ENCODE measurements around the gene LHX8. TPM values are rescaled to one million over a fixed set of nuclear protein-coding genes. Genes with fewer than 3 reads are reported as not detected.

The LHX8 gene
- total RNA-seq, 1 donor from 2014 or later, result not detected

DNA sequence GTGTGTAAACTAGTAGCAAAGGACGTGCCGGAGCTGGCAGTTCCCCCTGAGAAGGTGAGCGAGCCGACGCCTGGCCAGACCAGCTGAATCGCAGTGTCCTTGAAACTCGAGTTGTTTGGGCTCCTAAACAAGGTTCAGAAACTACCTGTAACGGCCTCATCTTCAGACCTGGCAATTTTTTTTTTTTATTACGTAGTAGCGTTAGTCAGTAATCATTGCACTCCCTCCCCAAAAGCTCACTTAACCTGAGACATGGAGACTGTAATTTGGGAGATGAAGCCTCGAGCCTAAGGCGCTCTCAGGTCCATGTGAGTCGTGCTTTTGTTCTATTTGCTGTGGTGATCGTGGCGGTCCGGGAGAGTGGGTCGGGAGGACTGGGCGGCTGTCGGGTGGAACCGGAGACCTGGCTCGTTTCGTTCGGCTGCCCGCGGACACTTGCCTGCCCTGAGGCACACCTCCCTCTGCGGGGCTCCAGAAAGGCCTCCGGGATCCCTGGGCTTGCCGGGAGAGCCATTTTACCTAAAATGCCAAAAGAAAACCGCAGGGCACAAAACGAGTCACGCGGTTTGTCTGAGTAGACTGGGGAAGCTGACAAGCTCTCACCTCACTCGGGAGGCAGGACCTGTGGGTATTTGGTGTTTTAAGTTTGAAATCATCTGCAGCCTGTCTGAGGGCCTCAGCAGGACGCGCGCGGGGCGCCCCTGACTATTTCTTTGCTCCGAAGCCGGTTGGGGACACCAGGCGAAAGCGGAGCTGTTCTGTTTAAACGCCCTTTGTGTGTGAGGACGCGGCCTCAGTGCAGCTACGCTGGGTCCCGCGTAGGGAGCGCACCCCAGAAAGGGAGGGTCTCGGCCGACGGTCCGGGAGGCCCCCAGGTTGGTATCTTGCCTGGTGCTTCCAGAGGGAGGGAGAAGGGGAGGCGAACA lies 722 bp downstream of the LHX8 start:
- FAIRE-seq (no peak), DNase-seq (ENCODE audit: low read depth) (no peak)
- TF ChIP-seq, protein P1, sequence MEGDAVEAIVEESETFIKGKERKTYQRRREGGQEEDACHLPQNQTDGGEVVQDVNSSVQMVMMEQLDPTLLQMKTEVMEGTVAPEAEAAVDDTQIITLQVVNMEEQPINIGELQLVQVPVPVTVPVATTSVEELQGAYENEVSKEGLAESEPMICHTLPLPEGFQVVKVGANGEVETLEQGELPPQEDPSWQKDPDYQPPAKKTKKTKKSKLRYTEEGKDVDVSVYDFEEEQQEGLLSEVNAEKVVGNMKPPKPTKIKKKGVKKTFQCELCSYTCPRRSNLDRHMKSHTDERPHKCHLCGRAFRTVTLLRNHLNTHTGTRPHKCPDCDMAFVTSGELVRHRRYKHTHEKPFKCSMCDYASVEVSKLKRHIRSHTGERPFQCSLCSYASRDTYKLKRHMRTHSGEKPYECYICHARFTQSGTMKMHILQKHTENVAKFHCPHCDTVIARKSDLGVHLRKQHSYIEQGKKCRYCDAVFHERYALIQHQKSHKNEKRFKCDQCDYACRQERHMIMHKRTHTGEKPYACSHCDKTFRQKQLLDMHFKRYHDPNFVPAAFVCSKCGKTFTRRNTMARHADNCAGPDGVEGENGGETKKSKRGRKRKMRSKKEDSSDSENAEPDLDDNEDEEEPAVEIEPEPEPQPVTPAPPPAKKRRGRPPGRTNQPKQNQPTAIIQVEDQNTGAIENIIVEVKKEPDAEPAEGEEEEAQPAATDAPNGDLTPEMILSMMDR (IDR thresholded peaks at IDR 0.05; ENCODE audit: insufficient read depth, low read length, severe bottlenecking), result no peak
- Histone ChIP-seq H3K36me3 (ENCODE audit: control insufficient read depth, insufficient read depth, low read length) (no peaks in the 10 kb centered on the region), H3K27me3 (ENCODE audit: control insufficient read depth, insufficient read depth, low read length) (peaks cover 59% of the 10 kb centered on the region), H3K4me3 (ENCODE audit: low read depth, low read length) (no peak overlapping the region)

DNA sequence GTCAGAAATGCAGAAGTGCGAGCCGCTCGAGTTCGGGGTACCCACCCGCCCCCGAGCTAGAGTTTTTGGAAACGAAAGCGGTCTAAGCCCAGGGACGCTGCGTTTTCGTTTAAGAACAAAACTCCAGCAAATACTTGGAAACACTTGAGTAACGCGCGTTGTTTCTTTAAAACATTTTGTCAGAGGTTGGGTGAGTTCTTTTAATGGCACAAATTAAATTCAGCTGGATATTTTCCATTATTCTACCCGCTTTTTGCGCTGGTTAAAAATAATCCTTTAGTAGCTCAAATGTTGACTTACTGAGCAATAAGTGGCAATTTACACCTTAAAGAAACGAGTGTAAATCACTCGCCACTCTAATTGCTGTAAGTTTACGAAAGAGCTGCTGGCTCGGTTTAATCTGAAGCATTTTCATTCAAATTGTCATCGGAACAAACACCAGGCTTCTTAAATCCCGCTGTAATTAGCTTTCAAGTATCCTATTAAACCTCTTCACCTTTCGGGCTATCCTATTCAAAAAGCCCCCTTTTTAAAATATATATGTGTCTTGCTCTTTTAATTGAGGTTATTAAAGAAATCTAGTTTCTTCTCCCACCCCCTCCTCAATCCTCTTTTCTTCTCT lies 1.5 kb downstream of the LHX8 start:
- Histone ChIP-seq H3K4me3 (ENCODE audit: low read depth, low read length) (no peak overlapping the region), H3K36me3 (ENCODE audit: control insufficient read depth, insufficient read depth, low read length) (no peaks in the 10 kb centered on the region), H3K27me3 (ENCODE audit: control insufficient read depth, insufficient read depth, low read length) (peaks cover 51% of the 10 kb centered on the region)
- DNase-seq (ENCODE audit: low read depth), result no peak
- FAIRE-seq, result no peak
- TF ChIP-seq, protein P1 (IDR thresholded peaks at IDR 0.05; ENCODE audit: insufficient read depth, low read length, severe bottlenecking), result no peak

DNA sequence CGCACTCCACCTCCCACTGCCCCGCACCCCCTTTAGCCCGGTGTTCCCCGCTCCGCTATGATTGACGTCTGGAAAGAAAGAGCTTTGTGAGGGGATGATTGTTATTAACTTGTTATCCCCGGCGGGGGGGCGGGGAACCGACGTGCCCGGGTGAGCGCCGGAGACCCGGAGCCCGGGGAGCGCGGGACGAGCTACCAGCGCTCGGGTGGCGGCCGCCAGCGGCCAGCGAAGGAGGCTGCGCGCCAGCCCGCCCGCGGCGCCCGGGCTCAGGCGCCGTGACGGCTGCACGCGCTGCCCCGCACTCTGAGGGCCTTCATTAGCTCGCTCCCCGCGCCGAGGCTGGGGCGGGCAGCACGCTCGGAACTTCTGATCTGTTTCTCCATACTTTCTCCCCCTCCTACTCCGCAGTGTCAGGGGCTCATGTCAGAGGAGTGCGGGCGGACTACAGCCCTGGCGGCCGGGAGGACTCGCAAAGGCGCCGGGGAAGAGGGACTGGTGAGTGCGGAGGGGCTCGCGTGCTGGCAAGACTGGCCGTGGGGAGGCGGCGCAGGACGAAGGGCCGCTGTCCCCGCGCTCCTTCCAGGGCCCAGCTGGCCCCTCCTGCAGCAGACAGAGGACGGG lies 2.1 kb downstream of the LHX8 start:
- H3K4me3 ChIP-seq (ENCODE audit: low read depth, low read length), result no peak overlapping the region
- no peaks in the 10 kb centered on the region for H3K36me3 ChIP-seq (ENCODE audit: control insufficient read depth, insufficient read depth, low read length)
- no peak for DNase-seq (ENCODE audit: low read depth)
- no peak for FAIRE-seq
- TF ChIP-seq, protein P1 (IDR thresholded peaks at IDR 0.05; ENCODE audit: insufficient read depth, low read length, severe bottlenecking), result no peak
- peaks cover 46% of the 10 kb centered on the region for H3K27me3 ChIP-seq (ENCODE audit: control insufficient read depth, insufficient read depth, low read length)

DNA sequence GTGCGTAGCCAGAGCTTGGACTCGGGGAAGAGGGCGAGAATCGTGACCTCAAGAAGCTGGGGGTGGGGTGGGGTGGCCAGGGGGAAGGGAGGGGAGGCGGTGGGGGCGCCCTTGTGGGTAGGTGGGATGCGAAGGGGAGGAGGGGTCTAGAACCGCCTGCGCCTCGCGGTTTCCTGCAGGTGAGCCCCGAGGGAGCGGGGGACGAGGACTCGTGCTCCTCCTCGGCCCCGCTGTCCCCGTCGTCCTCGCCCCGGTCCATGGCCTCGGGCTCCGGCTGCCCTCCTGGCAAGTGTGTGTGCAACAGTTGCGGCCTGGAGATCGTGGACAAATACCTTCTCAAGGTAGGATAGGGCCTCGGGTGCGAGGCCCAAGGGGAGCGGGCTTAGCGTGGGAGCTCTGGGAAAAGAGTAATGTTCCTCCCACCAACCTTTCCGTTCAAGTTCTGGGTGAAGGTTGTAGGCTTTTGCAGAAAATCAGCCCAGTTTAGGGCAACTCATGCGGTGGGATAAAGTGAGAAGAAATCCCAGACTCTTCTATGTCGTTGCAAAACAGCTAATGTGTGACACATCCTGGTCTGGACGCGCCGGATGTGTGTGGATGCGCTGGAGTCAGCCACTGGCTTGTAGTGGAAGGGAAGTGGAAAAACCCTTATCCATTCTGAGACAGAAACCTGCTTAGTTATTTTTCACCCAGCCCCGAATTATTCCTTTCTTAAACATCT lies 2.9 kb downstream of the LHX8 start:
- Histone ChIP-seq H3K4me3 (ENCODE audit: low read depth, low read length) (no peak overlapping the region), H3K27me3 (ENCODE audit: control insufficient read depth, insufficient read depth, low read length) (peaks cover 38% of the 10 kb centered on the region), H3K36me3 (ENCODE audit: control insufficient read depth, insufficient read depth, low read length) (no peaks in the 10 kb centered on the region)
- TF ChIP-seq, protein P1 (IDR thresholded peaks at IDR 0.05; ENCODE audit: insufficient read depth, low read length, severe bottlenecking), result no peak
- FAIRE-seq (no peak), DNase-seq (ENCODE audit: low read depth) (no peak)

DNA sequence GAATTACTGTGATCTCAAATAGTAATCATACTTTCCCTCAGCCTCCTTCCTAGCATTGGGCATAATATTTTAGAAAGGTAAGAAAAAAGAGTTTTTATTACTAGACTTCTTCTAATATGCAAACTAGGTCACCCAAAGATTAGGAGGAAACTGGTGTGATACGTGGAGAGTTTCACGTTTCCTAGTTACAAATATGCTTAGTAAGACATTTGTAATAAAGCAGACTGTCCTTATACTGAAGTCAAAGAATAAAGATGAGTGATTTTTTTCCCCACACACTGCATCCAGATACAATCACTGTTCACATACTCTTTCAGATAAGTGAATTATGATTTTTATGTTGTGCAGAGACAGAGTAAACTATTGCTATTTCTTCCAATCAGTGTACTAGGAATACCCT lies 17.9 kb downstream of the LHX8 start:
- no peak overlapping the region for H3K4me3 ChIP-seq (ENCODE audit: low read depth, low read length)
- no peak for FAIRE-seq
- no peaks in the 10 kb centered on the region for H3K27me3 ChIP-seq (ENCODE audit: control insufficient read depth, insufficient read depth, low read length)
- DNase-seq (ENCODE audit: low read depth), result no peak
- TF ChIP-seq, protein P1 (IDR thresholded peaks at IDR 0.05; ENCODE audit: insufficient read depth, low read length, severe bottlenecking), result no peak
- no peaks in the 10 kb centered on the region for H3K36me3 ChIP-seq (ENCODE audit: control insufficient read depth, insufficient read depth, low read length)
